A673 (cell line): ENCODE data around the gene KRTAP10-4.

Source experiments
- CTCF ChIP-seq: fragments of 300-800, 200-600 bp; sonication (generic); conservative IDR thresholded peaks from 2 replicates; pipeline ENCODE4 v1.5.1; 2017; ENCODE audit warnings: low read depth, mild to moderate bottlenecking, antibody characterized with exemption, low read length, moderate library complexity, mixed read lengths
- EZH2 ChIP-seq: fragments of 200-600 bp; sonication (generic); IDR thresholded peaks from 2 replicates; pipeline ENCODE4 v1.6.1; 2017; ENCODE audit warnings: borderline replicate concordance, low read depth, mild to moderate bottlenecking, mixed read lengths, antibody characterized with exemption, low read length; ENCODE audit not compliant: poor library complexity, severe bottlenecking

GRCh38 chr21:44593598-44594405 lies 20.3 kb downstream of the KRTAP10-4 start:
- TF ChIP-seq CTCF (no peak), EZH2 (no peak)
